GOT3 (cell line): ENCODE results near the gene SPEF2.
"Not testable (repeated sequence)": the region's sequence is repeated elsewhere in the genome, so short reads cannot be mapped to it uniquely, and the experiment has no call there.

Experiments used
- DNase-seq: peaks from one replicate; lab custom pipeline; 2025; ENCODE audit warnings: mixed read lengths; lab: John Stamatoyannopoulos, UW

The SPEF2 gene

GRCh38 chr5:35651002-35651756 lies 33.5 kb downstream of the SPEF2 start:
- peak; percentile 4 for DNase-seq

DNA sequence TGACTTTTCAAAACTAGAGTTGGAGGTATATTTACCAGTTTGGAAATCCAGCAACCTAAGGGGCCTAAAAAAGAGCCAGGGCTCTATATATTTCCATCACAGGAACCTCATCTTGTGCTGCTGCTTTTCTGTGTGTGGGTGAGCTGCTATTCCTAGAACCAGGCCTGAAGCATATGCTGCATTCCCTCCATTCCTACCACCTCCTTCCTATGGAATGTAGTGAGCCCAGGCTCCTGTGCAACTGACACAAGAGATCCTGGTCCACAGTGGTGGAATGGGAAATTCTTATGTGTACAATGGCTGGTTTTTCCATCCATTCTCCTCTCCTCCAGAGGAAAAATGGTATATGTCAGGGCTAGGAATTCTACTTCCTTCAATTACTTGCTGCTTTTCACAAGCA lies 39.1 kb downstream of the SPEF2 start:
- no peak for DNase-seq

DNA sequence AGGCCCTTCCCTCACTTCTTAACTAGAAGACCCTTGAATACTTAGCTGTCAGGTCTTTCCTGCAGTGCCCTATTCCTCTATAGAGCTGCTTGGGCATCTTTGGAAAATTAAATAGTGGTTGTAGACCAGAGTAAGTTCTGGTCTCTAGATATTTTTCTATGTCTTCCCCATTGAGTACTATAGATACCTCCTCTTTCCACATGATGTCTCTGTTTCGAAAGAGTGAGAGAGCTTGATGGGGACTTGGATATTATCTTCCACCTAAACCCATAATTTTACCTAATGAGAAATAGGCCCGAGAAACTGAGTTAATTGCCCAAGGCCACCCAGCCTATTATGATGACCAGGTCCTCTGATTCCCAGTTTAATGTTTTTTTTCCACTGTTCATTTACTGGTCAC lies 40.2 kb downstream of the SPEF2 start:
- DNase-seq, result no peak

DNA sequence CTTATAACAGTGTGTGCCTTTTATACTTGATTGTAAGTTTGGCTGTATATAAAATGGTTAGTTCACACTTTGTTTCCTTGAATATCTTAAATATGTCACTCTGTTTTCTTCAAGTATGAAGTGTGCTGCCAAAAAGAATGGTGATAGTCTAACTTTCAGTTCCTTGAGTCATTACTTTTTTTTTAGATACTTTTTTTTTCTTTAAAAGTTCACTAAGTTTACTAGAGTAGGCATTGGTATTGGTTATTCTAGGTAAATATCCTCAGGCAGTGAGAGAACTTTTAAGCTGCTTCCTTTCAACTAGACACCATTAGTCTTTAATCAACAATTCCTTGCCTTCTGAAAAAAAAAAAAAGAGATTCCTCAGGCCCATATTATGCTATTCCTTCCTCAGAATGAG lies 41.9 kb downstream of the SPEF2 start:
- DNase-seq, result no peak

- DNase-seq, result no peak
Observed at GRCh38 chr5:35660451-35660850, 42.8 kb downstream of the SPEF2 start.

GRCh38 chr5:35664584-35664983 lies 46.9 kb downstream of the SPEF2 start:
- DNase-seq, result no peak

GRCh38 chr5:35665096-35665495 lies 47.4 kb downstream of the SPEF2 start:
- DNase-seq, result no peak

DNA sequence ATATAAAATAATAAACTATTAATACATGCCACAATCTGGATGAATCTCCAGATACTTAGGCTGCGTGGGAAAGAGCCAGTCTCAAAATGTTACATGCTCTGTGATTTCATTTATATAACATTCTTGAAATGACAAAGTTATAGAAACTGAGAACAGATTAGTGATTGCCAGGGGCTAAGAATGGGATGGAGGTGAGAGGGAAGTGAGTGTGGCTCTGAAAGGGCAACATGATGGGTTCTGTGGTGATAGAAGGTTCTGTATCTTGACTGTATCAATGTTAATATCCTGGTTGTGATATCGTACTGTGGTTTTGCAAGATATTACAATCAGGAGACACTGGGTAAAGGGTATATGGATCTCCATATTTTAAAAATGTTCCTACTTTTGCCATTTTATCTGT lies 50.7 kb downstream of the SPEF2 start:
- DNase-seq, result no peak

DNA sequence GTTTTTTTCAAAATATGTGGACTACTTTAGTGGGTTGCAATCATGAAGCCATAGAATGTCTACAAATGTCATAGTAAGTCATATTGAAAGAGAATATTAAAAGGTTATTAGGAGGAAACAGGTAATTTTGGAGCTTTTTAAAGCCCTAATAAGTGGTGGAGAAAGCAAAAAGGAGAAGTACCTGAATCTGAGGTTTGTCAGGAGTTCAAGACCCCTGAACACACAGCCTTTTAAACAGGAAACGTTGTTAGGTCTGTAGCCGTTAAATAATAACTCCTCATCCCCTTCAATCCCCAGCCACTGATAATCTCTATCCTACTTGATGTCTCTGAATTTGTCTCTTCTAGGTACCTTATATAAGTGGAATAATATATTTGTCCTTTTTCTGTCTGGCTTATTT lies 51.1 kb downstream of the SPEF2 start:
- DNase-seq, result no peak

DNA sequence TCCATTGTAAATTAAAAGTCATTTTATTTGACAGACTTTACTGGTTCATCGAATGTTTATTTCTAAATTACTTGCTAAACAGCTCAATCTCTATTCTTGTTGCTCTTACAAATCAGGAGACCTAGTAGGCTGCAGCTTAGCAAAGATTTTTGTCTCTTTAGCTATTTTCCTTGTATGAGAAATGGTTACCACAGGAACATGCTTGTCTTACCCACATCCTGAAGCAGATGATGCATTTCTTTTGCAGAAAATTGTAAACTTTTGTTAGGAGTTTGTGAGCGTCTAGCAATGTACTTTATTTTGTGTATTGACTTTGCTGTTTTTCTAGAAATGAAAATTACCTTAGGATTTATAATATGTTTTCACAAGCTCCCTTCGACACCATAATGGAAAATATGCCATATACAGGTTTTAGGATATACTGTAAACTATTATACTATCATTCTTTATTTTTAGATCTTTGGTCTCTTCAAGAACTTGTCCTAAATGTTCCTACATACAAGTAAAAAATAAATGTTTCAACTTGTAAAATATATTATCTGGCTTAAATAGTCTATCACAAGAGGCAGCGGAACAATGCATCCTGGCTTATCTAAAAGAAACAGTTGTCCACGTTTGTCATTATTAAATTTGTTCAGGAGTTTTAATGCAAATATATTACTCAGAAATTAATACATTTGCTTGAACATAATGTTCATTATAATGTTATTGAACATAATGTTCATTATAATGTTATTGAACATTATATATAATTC lies 54.1 kb downstream of the SPEF2 start:
- no peak for DNase-seq

GRCh38 chr5:35672296-35672655 lies 54.6 kb downstream of the SPEF2 start:
- DNase-seq, result not testable (repeated sequence)

DNA sequence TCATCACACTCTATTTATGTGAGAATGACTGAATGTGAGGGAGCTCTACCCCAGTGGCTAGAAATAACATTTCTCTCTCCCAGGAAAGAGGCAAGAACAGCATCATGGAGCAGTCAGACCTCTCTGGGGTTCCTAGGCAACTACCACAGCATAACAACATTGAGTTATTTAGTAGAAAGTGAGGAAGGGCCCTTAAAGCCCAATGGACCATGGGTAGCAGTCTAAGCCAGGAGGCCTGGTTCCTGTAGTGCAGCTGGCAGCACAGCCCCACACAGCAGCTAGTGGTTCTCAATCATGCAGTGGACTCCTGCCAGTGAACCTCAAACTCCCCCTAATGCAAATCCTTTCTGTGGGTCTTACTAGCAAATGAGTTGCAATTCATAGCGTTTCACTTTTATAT lies 55.3 kb downstream of the SPEF2 start:
- no peak for DNase-seq

- no peak for DNase-seq
Observed at GRCh38 chr5:35674049-35674448, 56.4 kb downstream of the SPEF2 start.

DNA sequence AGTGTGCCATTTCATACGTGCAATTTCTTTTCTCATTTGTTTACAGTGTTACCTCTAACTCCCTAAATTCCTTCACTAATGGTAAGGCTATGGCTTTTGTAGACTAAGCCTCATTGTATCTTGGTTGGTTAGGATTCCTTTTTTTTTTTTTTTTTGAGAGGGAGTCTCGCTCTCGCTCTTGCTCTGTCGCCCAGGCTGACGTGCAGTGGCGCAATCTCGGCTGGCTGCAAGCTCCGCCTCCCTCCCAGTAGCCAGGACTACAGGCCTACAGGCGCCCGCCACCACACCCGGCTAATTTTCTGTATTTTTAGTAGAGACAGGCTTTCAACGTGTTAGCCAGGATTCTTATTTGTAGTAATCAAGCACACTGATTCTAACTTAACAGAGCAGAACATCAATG lies 57.7 kb downstream of the SPEF2 start:
- no peak for DNase-seq

GRCh38 chr5:35677878-35678277 lies 60.2 kb downstream of the SPEF2 start:
- DNase-seq, result no peak

GRCh38 chr5:35678661-35679060 lies 61.0 kb downstream of the SPEF2 start:
- DNase-seq, result no peak

GRCh38 chr5:35679357-35679756 lies 61.7 kb downstream of the SPEF2 start:
- no peak for DNase-seq

DNA sequence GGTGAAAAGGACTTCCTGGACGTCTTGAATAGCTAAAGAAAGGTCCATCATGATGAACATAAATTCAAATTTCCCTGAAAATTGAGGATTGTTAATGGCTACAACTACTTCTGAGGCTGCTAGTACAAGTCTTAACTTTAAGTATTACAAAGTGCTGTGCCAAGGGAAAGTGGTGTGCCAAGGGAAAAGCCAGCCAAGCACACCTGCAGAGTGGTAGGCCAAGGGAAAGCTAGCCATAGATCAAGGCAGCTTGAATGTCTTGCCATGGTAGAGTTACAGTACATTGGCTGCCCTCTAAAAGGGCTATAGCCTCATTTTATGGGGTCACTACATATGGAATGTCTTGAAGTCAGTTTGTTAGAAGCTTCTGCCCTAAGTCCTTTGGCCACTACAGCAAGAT lies 64.2 kb downstream of the SPEF2 start:
- DNase-seq, result no peak

DNA sequence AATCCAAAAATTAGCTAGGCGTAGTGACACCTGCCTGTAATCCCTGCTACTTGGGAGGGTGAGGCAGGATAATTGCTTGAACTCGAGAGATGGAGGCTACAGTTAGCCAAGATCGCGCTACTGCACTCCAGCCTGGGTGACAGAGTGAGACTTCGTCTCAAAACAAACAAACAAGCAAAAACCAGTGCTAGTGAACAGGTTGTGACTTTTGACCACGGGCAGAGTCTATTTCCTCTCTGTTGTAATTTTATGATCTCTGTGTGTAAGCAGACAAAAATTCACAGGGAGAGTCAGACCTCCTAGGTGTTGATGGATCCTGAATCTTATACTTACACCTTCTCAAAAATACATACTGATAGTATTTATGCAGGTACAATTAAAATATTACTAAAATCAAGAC lies 65.8 kb downstream of the SPEF2 start:
- DNase-seq, result no peak

DNA sequence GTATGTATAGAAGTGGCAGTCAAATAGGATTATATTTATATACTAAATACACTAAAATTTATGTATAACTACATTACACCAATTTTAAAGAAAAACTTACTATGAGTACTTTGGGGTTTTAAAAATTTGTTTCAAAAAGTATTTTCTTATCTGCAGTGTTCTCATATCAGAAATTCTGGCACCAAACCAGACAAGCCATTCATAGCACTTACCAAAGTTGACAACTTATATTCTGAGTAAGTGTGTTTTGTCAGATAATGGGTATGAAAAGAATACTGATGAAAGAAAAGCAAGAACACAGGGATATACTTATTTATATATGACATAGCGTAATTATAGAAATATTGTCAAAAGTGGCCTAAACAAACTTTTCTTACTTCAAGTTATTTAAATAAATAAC lies 67.5 kb downstream of the SPEF2 start:
- DNase-seq, result no peak

- DNase-seq, result no peak
Observed at GRCh38 chr5:35687961-35688360, 70.3 kb downstream of the SPEF2 start.

GRCh38 chr5:35694481-35694880 lies 76.8 kb downstream of the SPEF2 start:
- no peak for DNase-seq

DNA sequence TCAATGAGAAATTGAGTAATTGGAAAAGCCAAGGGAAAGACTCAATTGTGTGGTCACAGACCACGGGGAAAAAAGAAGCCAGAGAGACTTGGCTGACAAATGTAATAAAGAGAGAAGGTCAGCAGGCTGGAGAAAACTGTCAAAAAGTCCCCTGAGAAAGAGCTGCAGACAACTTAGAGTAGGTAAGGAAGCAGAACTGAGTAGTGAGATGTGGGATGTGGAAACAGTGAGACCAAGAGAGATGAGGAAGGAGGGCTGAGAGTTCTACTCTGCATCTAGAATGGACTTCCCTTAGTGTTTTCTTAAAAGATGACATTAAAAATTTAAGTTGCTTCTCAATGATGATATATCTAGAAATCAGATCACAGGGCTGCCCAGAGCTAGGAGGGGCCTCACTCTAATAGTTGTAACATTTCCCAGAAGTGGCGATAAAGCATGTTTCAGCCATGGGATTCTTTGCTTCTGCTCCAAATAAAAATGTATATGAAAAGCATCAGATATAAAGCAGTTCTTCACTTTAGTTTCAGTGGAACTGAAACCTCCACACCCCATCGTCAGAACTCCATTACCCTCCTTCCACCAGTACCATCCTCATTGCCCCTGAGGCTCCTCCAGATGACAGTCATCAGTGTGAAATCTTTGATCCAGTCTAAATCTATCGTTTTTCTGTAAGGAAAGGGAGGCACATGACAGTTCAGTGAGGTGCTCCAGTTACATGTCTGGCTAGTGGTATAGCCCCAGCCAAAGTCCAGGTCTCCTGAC lies 80.6 kb downstream of the SPEF2 start:
- DNase-seq, result no peak
